Upper lobe of left lung (tissue), 4 donors: ENCODE data around the gene AGBL1.

Experiments
- CTCF ChIP-seq, 6 experiments: fragments of 450-650 bp in 4 of 6; fragments of 200-600 bp in 2 of 6; sonication (generic) in 2 of 6; IDR thresholded peaks; one replicate each; pipeline ENCODE4 v1.5.1; 2016 to 2019; ENCODE audit warnings: antibody characterized with exemption in 6 of 6
- POLR2A ChIP-seq, 4 donors: fragments of 450-650 bp; IDR thresholded peaks; one replicate each; pipeline ENCODE4 v1.5.1; 2016 to 2017; ENCODE audit warnings: antibody characterized with exemption in 4 of 4, mild to moderate bottlenecking in 2 of 4
- POLR2AphosphoS5 ChIP-seq, 2 donors: sonication (generic); formaldehyde crosslinking; IDR thresholded peaks; one replicate each; pipeline ENCODE4 v1.5.1; 2017; ENCODE audit warnings: antibody characterized with exemption in 2 of 2

- TF ChIP-seq CTCF (IDR thresholded peaks at IDR 0.05) = no peak
- no peak for TF ChIP-seq POLR2AphosphoS5 (IDR thresholded peaks at IDR 0.05)
- TF ChIP-seq POLR2A (IDR thresholded peaks at IDR 0.05) = no peak
These were observed 879.6 kb downstream of the AGBL1 start for GRCh38 chr15:86959254-86959653.
